ENCODE data around the gene HOXB13. TPM values are rescaled to one million over a fixed set of nuclear protein-coding genes. Genes with fewer than 3 reads are reported as not detected.

HOXB13 gene
- total RNA-seq, 4 donors from 2014 or later, result not detected

DNA sequence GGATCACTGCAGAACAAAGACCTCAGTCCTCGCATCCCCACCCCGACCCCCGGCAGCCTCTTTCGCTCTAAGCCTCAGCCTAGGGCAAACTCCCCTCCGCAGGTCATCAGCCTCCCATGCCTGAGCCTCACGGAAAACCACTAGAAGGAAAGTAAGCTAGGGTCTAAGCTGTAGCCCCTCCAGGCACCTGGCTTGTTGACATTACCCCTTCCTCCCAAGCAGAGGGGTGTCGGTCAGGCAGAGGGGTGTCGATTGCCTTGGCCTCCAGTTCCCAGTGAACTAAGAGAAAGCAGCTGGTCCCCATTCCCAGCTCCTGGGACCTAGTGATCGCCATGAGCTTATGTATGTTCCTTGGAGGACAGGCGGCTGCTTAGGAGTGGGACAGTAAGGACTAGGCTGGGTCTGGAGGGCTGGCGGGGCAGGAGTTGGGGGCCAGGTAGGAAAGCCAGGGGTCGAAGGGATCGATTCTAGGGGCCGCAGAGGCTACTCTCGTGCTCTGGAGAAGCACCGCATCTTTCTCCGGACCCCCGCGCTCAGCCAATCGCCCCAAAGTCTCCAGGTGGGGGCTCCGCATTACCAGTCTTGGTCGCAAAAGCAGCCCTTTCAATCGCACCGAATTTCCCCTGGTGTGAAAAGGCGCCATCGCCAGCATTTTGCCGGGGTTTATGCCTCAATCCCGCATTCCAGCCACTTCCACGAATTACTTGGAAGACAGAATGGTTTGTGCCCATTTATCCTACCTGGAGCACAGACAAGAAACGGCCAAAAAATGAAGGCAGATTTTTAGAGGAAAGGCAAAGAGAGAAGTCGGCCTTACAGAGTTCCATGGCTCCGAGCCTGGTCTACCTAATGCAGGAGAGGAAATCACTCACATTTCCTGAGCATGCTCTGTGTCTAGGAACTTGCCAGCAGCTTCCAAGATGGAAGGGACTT, 21.3 kb upstream of the HOXB13 start:
- Histone ChIP-seq H3K36me3 (no peaks in the 10 kb centered on the region), H3K27ac (replicated peaks in 1 of 4) (no peak overlapping the region), H3K4me1 (peaks cover 7 to 32% (median 23%) of the 10 kb centered on the region in 4 donors), H3K4me3 (no peak overlapping the region), H3K27me3 (peaks cover 11 to 100% (median 96%) of the 10 kb centered on the region in 4 donors), H3K9me3 (no peaks in the 10 kb centered on the region)
- intact Hi-C loops (cut with DNase I), result no loop called here
- TF ChIP-seq POLR2A (IDR thresholded peaks at IDR 0.05; ENCODE audit: low read depth) (no peak), EP300 (IDR thresholded peaks at IDR 0.05) (no peak), CTCF (IDR thresholded peaks at IDR 0.05) (no peak), POLR2AphosphoS5 (IDR thresholded peaks at IDR 0.05) (no peak)
- no peak for DNase-seq (ENCODE audit: extremely low spot score)
- 8% methylated on average over 29 of the region's 32 CpGs for WGBS

- peaks cover 0 to 23% (median 14%) of the 10 kb centered on the region in 4 donors for H3K4me1 ChIP-seq
- peaks cover 11 to 100% (median 95%) of the 10 kb centered on the region in 4 donors for H3K27me3 ChIP-seq
- H3K36me3 ChIP-seq, result no peaks in the 10 kb centered on the region
- no peak for DNase-seq (ENCODE audit: extremely low spot score)
- intact Hi-C loops (cut with DNase I), result no loop called here
- no peak for TF ChIP-seq POLR2A (IDR thresholded peaks at IDR 0.05; ENCODE audit: low read depth)
- TF ChIP-seq EP300 (IDR thresholded peaks at IDR 0.05), result no peak
- TF ChIP-seq CTCF (IDR thresholded peaks at IDR 0.05), result no peak
- TF ChIP-seq POLR2AphosphoS5 (IDR thresholded peaks at IDR 0.05), result no peak
- no peaks in the 10 kb centered on the region for H3K9me3 ChIP-seq
- no peak overlapping the region for H3K27ac ChIP-seq (replicated peaks in 1 of 4)
- WGBS, result 26% methylated on average over 16 of the region's 16 CpGs
- no peak overlapping the region for H3K4me3 ChIP-seq
These were observed 20.4 kb upstream of the HOXB13 start for GRCh38 chr17:48748718-48749566.

DNA sequence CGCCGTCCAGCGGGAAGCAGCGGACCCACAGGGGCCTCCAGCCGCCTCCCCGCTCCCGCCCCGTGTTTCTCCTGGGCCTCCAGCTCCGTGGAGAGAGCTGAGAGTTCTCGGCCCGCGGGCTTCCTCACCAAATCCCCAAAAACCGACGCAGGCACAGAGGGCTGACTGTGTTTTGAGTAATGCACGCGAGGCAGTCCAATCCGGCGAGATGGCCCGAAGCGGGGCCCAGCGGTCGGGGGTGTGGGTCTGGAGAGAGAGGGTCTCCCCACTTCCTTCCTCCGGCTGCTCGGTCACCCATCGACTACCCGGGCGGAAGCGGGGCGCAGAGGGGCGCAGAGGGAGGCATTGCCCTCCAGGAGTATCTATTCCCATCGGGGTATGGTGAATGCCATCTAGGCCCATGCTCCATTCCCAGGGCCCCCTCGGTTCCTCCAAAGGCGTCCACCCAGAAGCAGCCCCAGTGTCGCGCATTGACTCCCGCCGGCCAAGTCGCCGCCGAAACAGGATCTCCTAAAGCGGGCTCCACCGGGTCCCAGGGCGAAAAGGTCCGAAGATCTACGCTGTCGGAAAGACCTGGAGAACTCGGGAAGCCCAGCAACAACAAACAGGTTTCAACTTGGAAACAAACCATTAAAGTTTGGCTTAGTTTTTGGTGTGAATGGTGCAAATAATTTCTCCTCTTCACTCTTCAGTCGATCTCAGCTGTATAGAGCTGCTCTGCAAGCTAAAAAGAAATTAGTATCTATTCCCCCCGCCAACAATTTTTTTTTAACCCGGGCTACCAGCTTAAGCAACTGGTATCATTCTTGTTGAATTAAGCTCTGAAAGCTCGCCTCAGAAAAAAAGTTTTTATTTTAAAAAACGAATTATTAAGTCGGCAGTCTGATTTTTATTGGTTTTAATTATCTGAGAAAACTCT, 19.2 kb upstream of the HOXB13 start:
- Histone ChIP-seq H3K4me3 (no peak overlapping the region), H3K27ac (replicated peaks in 1 of 4) (no peak overlapping the region), H3K27me3 (peaks cover 11 to 100% (median 92%) of the 10 kb centered on the region in 4 donors), H3K9me3 (no peaks in the 10 kb centered on the region), H3K4me1 (peaks cover 0 to 12% (median 6%) of the 10 kb centered on the region in 4 donors), H3K36me3 (no peaks in the 10 kb centered on the region)
- no peak for TF ChIP-seq CTCF (IDR thresholded peaks at IDR 0.05)
- TF ChIP-seq POLR2A (IDR thresholded peaks at IDR 0.05; ENCODE audit: low read depth), result no peak
- no peak for TF ChIP-seq POLR2AphosphoS5 (IDR thresholded peaks at IDR 0.05)
- no peak for TF ChIP-seq EP300 (IDR thresholded peaks at IDR 0.05)
- intact Hi-C loops (cut with DNase I), result no loop called here
- no peak for DNase-seq (ENCODE audit: extremely low spot score)
- 9% methylated on average over 38 of the region's 53 CpGs for WGBS

DNA sequence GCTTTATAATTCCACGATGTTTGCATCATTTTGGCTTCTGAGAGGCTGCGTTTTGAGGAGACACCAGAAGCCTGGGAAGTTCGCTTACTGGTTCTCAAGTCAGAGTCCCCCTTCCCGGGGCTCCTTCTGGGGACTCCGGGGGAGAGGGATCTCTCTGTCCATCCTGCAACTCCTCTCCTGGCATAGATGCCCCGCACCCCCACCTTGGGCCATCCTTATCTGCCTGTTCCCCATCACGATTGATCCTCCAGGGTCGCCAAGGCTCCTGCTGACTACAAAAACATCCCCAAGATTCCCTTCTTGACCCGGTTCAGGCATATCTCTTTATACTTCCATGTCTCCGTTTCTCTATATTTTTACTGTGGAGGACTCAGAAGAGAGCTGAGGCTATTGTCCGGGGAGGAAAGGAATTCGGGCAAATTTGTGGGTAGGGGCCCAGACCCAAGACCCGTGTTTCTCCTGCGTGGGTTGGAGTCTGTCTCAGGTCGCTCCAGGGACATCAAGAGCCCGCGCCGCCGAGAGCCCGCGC, 18.4 kb upstream of the HOXB13 start:
- intact Hi-C loops (cut with DNase I), result no loop called here
- no peak for DNase-seq (ENCODE audit: extremely low spot score)
- no peak for TF ChIP-seq EP300 (IDR thresholded peaks at IDR 0.05)
- no peak for TF ChIP-seq CTCF (IDR thresholded peaks at IDR 0.05)
- TF ChIP-seq POLR2A (IDR thresholded peaks at IDR 0.05; ENCODE audit: low read depth), result no peak
- TF ChIP-seq POLR2AphosphoS5 (IDR thresholded peaks at IDR 0.05), result no peak
- no peak overlapping the region for H3K4me3 ChIP-seq
- H3K36me3 ChIP-seq, result no peaks in the 10 kb centered on the region
- no peak overlapping the region for H3K27ac ChIP-seq (replicated peaks in 1 of 4)
- H3K27me3 ChIP-seq, result peaks cover 11 to 100% (median 86%) of the 10 kb centered on the region in 4 donors
- WGBS, result 5% methylated on average over 14 of the region's 21 CpGs
- no peaks in the 10 kb centered on the region for H3K9me3 ChIP-seq
- peaks cover 0 to 9% (median 4%) of the 10 kb centered on the region in 4 donors for H3K4me1 ChIP-seq

Data from esophagus muscularis mucosa (tissue), 4 donors.